PFSK-1 (cell line): Measurements from ENCODE around the gene SLC4A8.

ENCODE experiments used
- POLR2AphosphoS5 ChIP-seq: IDR thresholded peaks from 2 replicates; pipeline ENCODE4 v1.6.1; 2012; ENCODE audit warnings: low read depth, mild to moderate bottlenecking, control low read depth, low read length, moderate library complexity
- REST ChIP-seq, 2 experiments: IDR thresholded peaks; 2 replicates each; pipeline versions ENCODE4 v1.6.1 to v1.8.0; 2011 to 2012; ENCODE audit warnings: low read depth in 2 of 2, low read length in 2 of 2, control low read depth in 1 of 2, inconsistent platforms in 1 of 2, mild to moderate bottlenecking in 1 of 2, moderate library complexity in 1 of 2; ENCODE audit not compliant: insufficient read depth in 1 of 2
- SIN3A ChIP-seq: IDR thresholded peaks from 2 replicates; pipeline ENCODE4 v1.6.1; 2012; ENCODE audit warnings: mild to moderate bottlenecking, low read length, moderate library complexity, borderline replicate concordance; ENCODE audit not compliant: insufficient read depth
- TAF1 ChIP-seq: IDR thresholded peaks from 2 replicates; pipeline ENCODE4 v1.6.1; 2012; ENCODE audit warnings: low read length, control low read depth, borderline replicate concordance; ENCODE audit not compliant: insufficient read depth

GRCh38 chr12:51531978-51532497 is 107.4 kb downstream of the SLC4A8 start:
- TF ChIP-seq TAF1, result no peak
- no peak for TF ChIP-seq POLR2AphosphoS5
- no peak for TF ChIP-seq REST (IDR thresholded peaks at IDR 0.05; ENCODE audit: insufficient read depth in 1 of 2, low read depth in 2 of 2, low read length in 2 of 2)
- no peak for TF ChIP-seq SIN3A
